H1 (cell line): ENCODE data around the gene RBM26. TPM values are rescaled to one million over a fixed set of nuclear protein-coding genes. Genes with fewer than 3 reads are reported as not detected.

Experiments
- CTCF ChIA-PET: fragments of 300-600 bp; sonication (Branson Sonifier 250); formaldehyde crosslinking; loops from one replicate; lab custom pipeline; 2021; ENCODE audit not compliant: partially characterized antibody; lab: Charles Lee
- POLR2A ChIA-PET: fragments of 300-600 bp; sonication (Branson Sonifier 250); formaldehyde crosslinking; loops from one replicate; lab custom pipeline; 2021; ENCODE audit warnings: inconsistent platforms; ENCODE audit not compliant: partially characterized antibody; lab: Charles Lee
- DNase-seq, 2 experiments: peaks; one replicate each; pipeline versions ENCODE4 v3.0.0 to v3.0.0-alpha.2; 2010 to 2022; ENCODE audit warnings: low spot score in 2 of 2, low read depth in 1 of 2, mixed read lengths in 1 of 2
- FAIRE-seq: peaks from 2 replicates; lab custom pipeline; 2011; peaks lifted over from hg19 to GRCh38; lab: Jason Lieb, UNC
- H2AFZ ChIP-seq: 2 replicates; pipeline ENCODE4 v1.8.1; 2012; ENCODE audit warnings: low read length, inconsistent platforms
- H2AK5ac ChIP-seq: 2 replicates; pipeline ENCODE4 v1.6.1; 2013; ENCODE audit warnings: low read depth, low read length
- H2BK120ac ChIP-seq: replicated peaks from 2 replicates; pipeline ENCODE3; 2013; ENCODE audit warnings: low read depth, low read length, inconsistent platforms
- H2BK12ac ChIP-seq: 2 replicates; pipeline ENCODE4 v1.6.1; 2013; ENCODE audit warnings: low read depth, low read length
- H2BK15ac ChIP-seq: 2 replicates; pipeline ENCODE4 v1.6.1; 2013; ENCODE audit warnings: low read length
- H2BK20ac ChIP-seq: 2 replicates; pipeline ENCODE4 v1.6.1; 2013; ENCODE audit warnings: low read length
- H2BK5ac ChIP-seq: 2 replicates; pipeline ENCODE4 v1.6.1; 2013; ENCODE audit warnings: low read depth, low read length
- H3K14ac ChIP-seq: 2 replicates; pipeline ENCODE4 v1.6.1; 2013; ENCODE audit warnings: inconsistent platforms; ENCODE audit not compliant: insufficient read length
- H3K18ac ChIP-seq: 2 replicates; pipeline ENCODE4 v1.6.1; 2013; ENCODE audit warnings: low read length; ENCODE audit errors: extremely low read depth
- H3K23ac ChIP-seq: 2 replicates; pipeline ENCODE4 v1.6.1; 2013; ENCODE audit warnings: inconsistent platforms; ENCODE audit not compliant: insufficient read length
- H3K23me2 ChIP-seq: 2 replicates; pipeline ENCODE4 v1.6.1; 2013; ENCODE audit warnings: low read depth, low read length
- H3K27ac ChIP-seq: 2 replicates; pipeline ENCODE4 v1.6.1; 2011; ENCODE audit warnings: low read depth, low read length, inconsistent platforms
- H3K27me3 ChIP-seq, 4 experiments: replicated peaks in 1 of 4; 1 replicate in 1 of 4; 2 replicates in 3 of 4; pipeline versions ENCODE4 v1.6.1 to v1.8.1; 2011 to 2013; ENCODE audit warnings: low read length in 3 of 4, mild to moderate bottlenecking in 3 of 4, inconsistent platforms in 2 of 4, mixed read lengths in 2 of 4, moderate library complexity in 1 of 4; ENCODE audit not compliant: control insufficient read depth in 3 of 4, insufficient read depth in 3 of 4; ENCODE audit errors: extremely low read depth in 1 of 4
- H3K36me3 ChIP-seq, 4 experiments: 2 replicates each; pipeline versions ENCODE4 v1.6.1 to v1.8.1; 2011 to 2013; ENCODE audit warnings: mild to moderate bottlenecking in 4 of 4, low read length in 3 of 4, moderate library complexity in 2 of 4, control low read depth in 1 of 4, inconsistent platforms in 1 of 4; ENCODE audit not compliant: insufficient read depth in 4 of 4, control insufficient read depth in 2 of 4
- H3K4ac ChIP-seq: replicated peaks from 2 replicates; pipeline ENCODE3; 2013; ENCODE audit warnings: low read length, low read depth, mixed read lengths, inconsistent platforms; ENCODE audit not compliant: insufficient read length
- H3K4me1 ChIP-seq, 4 experiments: replicated peaks in 1 of 4; 1 replicate in 1 of 4; 2 replicates in 3 of 4; pipeline versions ENCODE4 v1.6.1 to v1.8.1; 2011 to 2013; ENCODE audit warnings: low read length in 3 of 4, inconsistent platforms in 2 of 4, mixed read lengths in 1 of 4; ENCODE audit not compliant: insufficient read depth in 4 of 4, control insufficient read depth in 3 of 4
- H3K4me2 ChIP-seq, 2 experiments: 2 replicates each; pipeline versions ENCODE4 v1.6.1 to v1.8.1; 2011 to 2013; ENCODE audit warnings: low read depth in 2 of 2, low read length in 2 of 2, control low read depth in 1 of 2, inconsistent platforms in 1 of 2, mild to moderate bottlenecking in 1 of 2; ENCODE audit not compliant: insufficient read depth in 1 of 2
- H3K4me3 ChIP-seq, 4 experiments: fragments of 200-600, 300-600 bp in 1 of 4; sonication (generic), shearing (Covaris generic), sonication (Bioruptor Twin) in 1 of 4; 2 replicates each; pipeline versions ENCODE4 v1.5.1 to v1.8.1; 2011 to 2016; ENCODE audit warnings: low read length in 4 of 4, low read depth in 3 of 4, control low read depth in 2 of 4, inconsistent platforms in 2 of 4, mild to moderate bottlenecking in 2 of 4, mixed read lengths in 1 of 4, moderate library complexity in 1 of 4; ENCODE audit not compliant: insufficient read depth in 2 of 4; ENCODE audit errors: extremely low read depth in 1 of 4
- H3K56ac ChIP-seq: replicated peaks from 2 replicates; pipeline ENCODE3; 2013; ENCODE audit warnings: low read depth, mild to moderate bottlenecking, mixed read lengths, low read length, inconsistent platforms; ENCODE audit not compliant: insufficient read length
- H3K79me1 ChIP-seq: 2 replicates; pipeline ENCODE4 v1.6.1; 2013; ENCODE audit warnings: low read depth, low read length, control low read depth
- H3K79me2 ChIP-seq, 2 experiments: 2 replicates each; pipeline versions ENCODE4 v1.6.1 to v1.8.1; 2012 to 2013; ENCODE audit warnings: low read length in 2 of 2, mild to moderate bottlenecking in 2 of 2, inconsistent platforms in 1 of 2; ENCODE audit not compliant: insufficient read depth in 2 of 2, control insufficient read depth in 1 of 2
- H3K9ac ChIP-seq, 4 experiments: replicated peaks in 1 of 4; 1 replicate in 1 of 4; 2 replicates in 3 of 4; pipeline versions ENCODE4 v1.6.1 to v1.8.1; 2011 to 2013; ENCODE audit warnings: low read depth in 3 of 4, low read length in 3 of 4, control low read depth in 2 of 4, mild to moderate bottlenecking in 2 of 4, moderate library complexity in 2 of 4, inconsistent platforms in 1 of 4; ENCODE audit errors: extremely low read depth in 1 of 4
- H3K9me3 ChIP-seq, 2 experiments: 2 replicates each; pipeline versions ENCODE4 v1.6.1 to v1.8.1; 2012 to 2013; ENCODE audit warnings: mild to moderate bottlenecking in 2 of 2, moderate library complexity in 2 of 2, control low read depth in 1 of 2, inconsistent platforms in 1 of 2, low read depth in 1 of 2, low read length in 1 of 2, mixed read lengths in 1 of 2; ENCODE audit not compliant: insufficient read depth in 2 of 2
- H4K20me1 ChIP-seq, 2 experiments: replicated peaks in 1 of 2; 2 replicates each; pipeline versions ENCODE3 to v1.8.1; 2011 to 2013; ENCODE audit warnings: inconsistent platforms in 2 of 2, low read length in 2 of 2, mild to moderate bottlenecking in 1 of 2; ENCODE audit not compliant: insufficient read depth in 2 of 2, control insufficient read depth in 1 of 2
- H4K5ac ChIP-seq: 2 replicates; pipeline ENCODE4 v1.6.1; 2013; ENCODE audit warnings: low read length, low read depth, mixed read lengths, inconsistent platforms; ENCODE audit not compliant: insufficient read length
- H4K8ac ChIP-seq: 2 replicates; pipeline ENCODE4 v1.8.0; 2013; ENCODE audit warnings: mild to moderate bottlenecking, moderate library complexity, low read length, inconsistent platforms; ENCODE audit not compliant: insufficient read depth; ENCODE audit errors: extremely low read depth
- H4K91ac ChIP-seq: replicated peaks from 2 replicates; pipeline ENCODE3; 2013; ENCODE audit warnings: low read length, mixed read lengths, inconsistent platforms; ENCODE audit not compliant: insufficient read length
- BCL11A ChIP-seq, 2 experiments: IDR thresholded peaks; one replicate each; pipeline ENCODE4 v1.6.1; 2011; ENCODE audit warnings: low read depth in 2 of 2, low read length in 2 of 2, mild to moderate bottlenecking in 2 of 2
- KDM1A ChIP-seq: fragments of 200-600, 300-600 bp; sonication (generic); IDR thresholded peaks from 2 replicates; pipeline ENCODE4 v1.7.1; 2016; ENCODE audit warnings: mild to moderate bottlenecking, low read length, borderline replicate concordance
- NANOG ChIP-seq: IDR thresholded peaks from 2 replicates; pipeline ENCODE4 v1.6.1; 2011; ENCODE audit warnings: low read length, low read depth, mild to moderate bottlenecking, inconsistent platforms; ENCODE audit not compliant: insufficient read depth, poor library complexity, severe bottlenecking
- RAD21 ChIP-seq, 2 experiments: IDR thresholded peaks in 1 of 2; conservative IDR thresholded peaks in 1 of 2; 2 replicates each; pipeline ENCODE4 v1.6.1; 2011; ENCODE audit warnings: low read depth in 2 of 2, low read length in 2 of 2, improper control_type of control experiment in 1 of 2, inconsistent platforms in 1 of 2, mild to moderate bottlenecking in 1 of 2, moderate library complexity in 1 of 2
- SAP30 ChIP-seq: fragments of 300-600 bp; sonication (generic); IDR thresholded peaks from 2 replicates; pipeline ENCODE4 v1.7.1; 2012; ENCODE audit warnings: low read length, moderate library complexity, mild to moderate bottlenecking, inconsistent platforms; ENCODE audit not compliant: insufficient read depth, insufficient replicate concordance
- SP1 ChIP-seq: IDR thresholded peaks from 2 replicates; pipeline ENCODE4 v1.6.1; 2011; ENCODE audit warnings: low read depth, low read length
- SP2 ChIP-seq: IDR thresholded peaks from 2 replicates; pipeline ENCODE4 v1.6.1; 2012; ENCODE audit warnings: mild to moderate bottlenecking, low read length, inconsistent platforms
- SP4 ChIP-seq: IDR thresholded peaks from 2 replicates; pipeline ENCODE4 v1.6.1; 2012; ENCODE audit warnings: low read length, inconsistent platforms
- WGBS, 2 experiments: shearing (Covaris generic) in 1 of 2; methylation state at CpG; one replicate each; pipeline versions ENCODE4 v1.1.6 to v1.1.7; 2013 to 2015; ENCODE audit warnings: low lambda C conversion rate in 2 of 2, mixed read lengths in 2 of 2, inconsistent platforms in 1 of 2, low coverage in 1 of 2, missing lambda C conversion rate in 1 of 2; ENCODE audit not compliant: insufficient replicate concordance in 2 of 2, insufficient coverage in 1 of 2, insufficient read length in 1 of 2; ENCODE audit errors: extremely low coverage in 1 of 2, missing lambda C conversion rate in 1 of 2; 5-methylcytosine and 5-hydroxymethylcytosine counted together
- polyA plus RNA-seq, 7 experiments: library from polyadenylated mRNA; depleted of rRNA in 3 of 7; stranded (reverse) in 5 of 7; unstranded in 2 of 7; fragments of >200 nt in 5 of 7; fragments of 200-250 nt in 2 of 7; gene quantifications; 1 replicate in 5 of 7; 2 replicates in 1 of 7; 4 replicates in 1 of 7; pipeline versions ENCODE4 v1.2.1 to v1.2.3, GENCODE V29; 2011 to 2013; ENCODE audit warnings: missing spikeins in 2 of 7, mixed read lengths in 2 of 7
- total RNA-seq: library from RNA; stranded (reverse); fragmentation: NEBNext Ultra II Directional; extraction: Animal tissue kit (Norgen Biotek cat#: 25700); gene quantifications from 2 replicates; pipeline ENCODE4 v1.2.1, GENCODE V29; 2021
- TF ChIP-seq, protein P1 (sequence below): IDR thresholded peaks from 2 replicates; pipeline ENCODE4 v1.6.1; 2012; ENCODE audit warnings: low read length, inconsistent platforms

Gene RBM26
- total and polyA plus RNA-seq, 2 of the 8 experiments (the other 6 are each of a cell fraction or from before 2014, with no cell fraction given): 20.3 to 65.5 TPM

- no peak overlapping the region for H3K18ac ChIP-seq
- H2BK120ac ChIP-seq: no peak overlapping the region
- no peak overlapping the region for H3K4me3 ChIP-seq
- H4K5ac ChIP-seq: no peak overlapping the region
- WGBS, 2 experiments: 71% methylated on average over 2 of the region's 2 CpGs; no CpG with 5 or more reads in 1 of the 2 experiments
- no peak overlapping the region for H2BK12ac ChIP-seq
- H3K4me1 ChIP-seq: peaks cover 0 to 4% (median 0%) of the 10 kb centered on the region in 4 experiments; a peak in 2 of 7 replicates
- no peaks in the 10 kb centered on the region for H3K79me1 ChIP-seq
- H2BK15ac ChIP-seq: no peak overlapping the region
- no peak overlapping the region for H3K4ac ChIP-seq
- H3K56ac ChIP-seq: no peak overlapping the region
- no peak overlapping the region for H3K23ac ChIP-seq
- no peaks in the 10 kb centered on the region for H3K9me3 ChIP-seq
- H3K23me2 ChIP-seq: no peaks in the 10 kb centered on the region
- H2BK20ac ChIP-seq: no peak overlapping the region
- H3K79me2 ChIP-seq: no peaks in the 10 kb centered on the region
- no peak overlapping the region for H2BK5ac ChIP-seq
- no peak overlapping the region for H4K8ac ChIP-seq
- ChIA-PET POLR2A (no interaction called here), CTCF (no interaction called here)
- H2AFZ ChIP-seq: no peak overlapping the region
- DNase-seq: no peak
- no peaks in the 10 kb centered on the region for H3K36me3 ChIP-seq
- H3K9ac ChIP-seq: no peak overlapping the region
- no peak for FAIRE-seq
- no peak overlapping the region for H3K4me2 ChIP-seq
- H4K91ac ChIP-seq: no peak overlapping the region
- no peak overlapping the region for H3K14ac ChIP-seq
- no peaks in the 10 kb centered on the region for H4K20me1 ChIP-seq
- H3K27me3 ChIP-seq: peaks cover 0 to 1% (median 0%) of the 10 kb centered on the region in 4 experiments; a peak in 1 of 7 replicates
- no peak overlapping the region for H3K27ac ChIP-seq
- no peak overlapping the region for H2AK5ac ChIP-seq
- no peak for TF ChIP-seq BCL11A (IDR thresholded peaks at IDR 0.05; ENCODE audit: low read depth in 2 of 2, low read length in 2 of 2)
- TF ChIP-seq RAD21 (IDR thresholded peaks at IDR 0.05 in 1 of 2, conservative IDR thresholded peaks at IDR 0.05 in 1 of 2; ENCODE audit: low read depth in 2 of 2, low read length in 2 of 2): no peak
- no peak for TF ChIP-seq SP1
- TF ChIP-seq SP2: no peak
- no peak for TF ChIP-seq SP4
- TF ChIP-seq, protein P1, sequence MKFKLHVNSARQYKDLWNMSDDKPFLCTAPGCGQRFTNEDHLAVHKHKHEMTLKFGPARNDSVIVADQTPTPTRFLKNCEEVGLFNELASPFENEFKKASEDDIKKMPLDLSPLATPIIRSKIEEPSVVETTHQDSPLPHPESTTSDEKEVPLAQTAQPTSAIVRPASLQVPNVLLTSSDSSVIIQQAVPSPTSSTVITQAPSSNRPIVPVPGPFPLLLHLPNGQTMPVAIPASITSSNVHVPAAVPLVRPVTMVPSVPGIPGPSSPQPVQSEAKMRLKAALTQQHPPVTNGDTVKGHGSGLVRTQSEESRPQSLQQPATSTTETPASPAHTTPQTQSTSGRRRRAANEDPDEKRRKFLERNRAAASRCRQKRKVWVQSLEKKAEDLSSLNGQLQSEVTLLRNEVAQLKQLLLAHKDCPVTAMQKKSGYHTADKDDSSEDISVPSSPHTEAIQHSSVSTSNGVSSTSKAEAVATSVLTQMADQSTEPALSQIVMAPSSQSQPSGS: no peak
- TF ChIP-seq KDM1A: no peak
- no peak for TF ChIP-seq SAP30
- no peak for TF ChIP-seq NANOG
Observed at GRCh38 chr13:79447741-79448140, 41.7 kb upstream of the RBM26 start.
